GM19240 (cell line): ENCODE results near the gene PBX1.

ENCODE experiments used
- DNase-seq: peaks from one replicate; pipeline ENCODE4 v3.0.0; 2011; ENCODE audit warnings: low spot score; ENCODE audit not compliant: insufficient read length

Gene PBX1

GRCh38 chr1:164563721-164564360, 4.9 kb downstream of the PBX1 start:
- DNase-seq = no peak

DNA sequence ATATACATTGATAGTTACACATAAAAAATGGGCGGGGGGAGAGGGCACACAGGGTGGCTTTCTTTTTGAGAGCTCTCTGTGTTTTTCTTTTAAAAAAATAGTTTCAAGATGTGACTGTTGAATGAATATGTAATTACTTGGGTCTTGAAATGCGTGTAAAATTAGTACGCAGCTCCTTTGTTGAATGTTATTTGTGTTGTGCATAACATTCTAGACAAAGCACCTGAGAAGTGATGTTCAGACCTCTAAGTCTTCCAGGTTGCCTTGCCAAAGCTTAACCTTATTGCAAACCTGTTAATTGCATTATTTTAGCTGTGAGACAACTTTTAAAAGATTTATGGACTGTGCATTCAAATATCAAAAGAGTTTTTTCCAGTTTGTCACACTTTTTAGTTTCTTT, 5.4 kb downstream of the PBX1 start:
- DNase-seq = no peak

GRCh38 chr1:164565357-164565756, 6.4 kb downstream of the PBX1 start:
- no peak for DNase-seq

- DNase-seq = no peak
These were observed 8.8 kb downstream of the PBX1 start for GRCh38 chr1:164567774-164568173.

- no peak for DNase-seq
These were observed 10.3 kb downstream of the PBX1 start for GRCh38 chr1:164569241-164569640.

GRCh38 chr1:164569866-164570265, 10.9 kb downstream of the PBX1 start:
- DNase-seq = no peak

- no peak for DNase-seq
These were observed 12.3 kb downstream of the PBX1 start for GRCh38 chr1:164571333-164571732.

DNA sequence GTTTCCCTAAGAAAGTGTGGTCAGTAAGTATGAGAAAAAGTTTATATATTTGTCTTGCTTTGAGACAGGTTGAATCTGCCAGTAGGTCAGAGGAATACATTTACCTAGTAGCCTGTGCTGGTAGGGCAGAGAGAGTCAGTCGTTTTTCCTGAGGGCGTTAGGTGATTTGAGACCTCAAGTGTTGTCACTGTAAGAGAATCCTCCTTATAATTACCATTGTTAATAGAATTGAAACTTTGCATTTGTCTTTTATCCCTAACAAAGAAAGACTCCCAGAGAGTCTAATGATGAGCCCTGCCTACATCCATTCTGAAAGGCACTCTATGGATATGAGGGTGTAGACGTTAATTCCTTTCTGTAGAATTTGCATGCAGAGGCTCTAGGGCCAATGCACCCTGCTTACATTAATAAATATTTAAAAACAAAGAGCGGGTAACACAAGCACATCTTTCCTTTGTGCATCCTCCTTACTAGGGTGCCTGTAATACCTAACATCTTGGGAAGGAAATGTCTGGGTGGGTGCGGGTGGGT, 16.4 kb downstream of the PBX1 start:
- no peak for DNase-seq

GRCh38 chr1:164576291-164577271, 17.6 kb downstream of the PBX1 start:
- no peak for DNase-seq

- no peak for DNase-seq
These were observed 18.3 kb downstream of the PBX1 start for GRCh38 chr1:164577291-164577690.

DNA sequence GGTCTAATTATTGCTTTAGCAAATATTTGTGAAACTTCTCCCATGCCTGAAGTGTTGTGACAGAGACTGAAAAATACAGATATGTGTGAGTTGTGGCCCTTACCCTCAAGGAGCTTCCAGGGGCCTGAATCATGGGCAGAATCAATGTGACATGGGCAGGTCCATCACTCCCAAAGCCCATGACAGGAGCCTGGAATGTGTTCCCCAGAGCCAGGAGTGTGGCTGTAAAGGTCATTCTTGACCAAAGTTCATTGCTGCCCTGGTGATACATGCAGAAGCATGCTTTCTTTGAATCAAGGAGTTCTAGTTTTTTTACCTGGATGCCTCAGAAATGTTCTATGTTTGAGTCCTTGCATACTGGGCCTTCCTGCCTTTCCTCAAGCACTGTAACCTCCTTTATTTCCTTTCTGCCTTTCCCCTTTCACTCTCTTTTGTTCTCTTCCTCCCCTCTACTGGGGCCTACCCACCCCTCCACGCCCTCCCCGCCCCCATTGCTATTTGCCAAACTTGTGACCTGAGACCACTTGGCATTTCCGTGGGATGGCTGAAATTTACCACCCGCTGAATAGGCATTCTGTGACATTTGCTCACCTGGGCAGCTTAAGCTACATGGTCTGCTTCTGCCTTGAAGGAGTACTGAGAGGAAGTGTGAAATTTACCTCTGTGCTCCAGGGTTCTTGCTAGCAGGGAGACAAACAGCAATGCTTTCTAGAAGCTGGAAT, 19.7 kb downstream of the PBX1 start:
- DNase-seq = no peak

- DNase-seq = no peak
These were observed 20.4 kb downstream of the PBX1 start for GRCh38 chr1:164579381-164579780.

DNA sequence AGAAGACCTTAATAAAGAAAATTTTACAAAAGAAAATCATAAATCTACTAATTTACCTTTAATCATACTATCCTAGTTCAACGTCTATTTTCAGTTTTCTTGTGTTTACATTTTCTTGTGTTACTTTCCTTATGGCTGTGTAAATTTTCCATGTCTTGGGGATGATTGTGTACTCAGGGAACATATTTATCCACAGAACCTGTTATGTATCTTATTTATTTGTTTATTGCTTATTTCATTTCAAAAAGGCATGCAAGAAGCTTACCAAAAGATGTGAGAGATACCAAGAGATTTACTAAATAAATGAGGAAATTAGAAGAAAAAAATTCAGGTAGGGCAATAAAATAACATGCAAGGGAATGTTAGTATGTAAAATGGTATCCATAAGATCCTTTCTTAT, 22.8 kb downstream of the PBX1 start:
- no peak for DNase-seq

GRCh38 chr1:164583196-164583595, 24.2 kb downstream of the PBX1 start:
- no peak for DNase-seq

DNA sequence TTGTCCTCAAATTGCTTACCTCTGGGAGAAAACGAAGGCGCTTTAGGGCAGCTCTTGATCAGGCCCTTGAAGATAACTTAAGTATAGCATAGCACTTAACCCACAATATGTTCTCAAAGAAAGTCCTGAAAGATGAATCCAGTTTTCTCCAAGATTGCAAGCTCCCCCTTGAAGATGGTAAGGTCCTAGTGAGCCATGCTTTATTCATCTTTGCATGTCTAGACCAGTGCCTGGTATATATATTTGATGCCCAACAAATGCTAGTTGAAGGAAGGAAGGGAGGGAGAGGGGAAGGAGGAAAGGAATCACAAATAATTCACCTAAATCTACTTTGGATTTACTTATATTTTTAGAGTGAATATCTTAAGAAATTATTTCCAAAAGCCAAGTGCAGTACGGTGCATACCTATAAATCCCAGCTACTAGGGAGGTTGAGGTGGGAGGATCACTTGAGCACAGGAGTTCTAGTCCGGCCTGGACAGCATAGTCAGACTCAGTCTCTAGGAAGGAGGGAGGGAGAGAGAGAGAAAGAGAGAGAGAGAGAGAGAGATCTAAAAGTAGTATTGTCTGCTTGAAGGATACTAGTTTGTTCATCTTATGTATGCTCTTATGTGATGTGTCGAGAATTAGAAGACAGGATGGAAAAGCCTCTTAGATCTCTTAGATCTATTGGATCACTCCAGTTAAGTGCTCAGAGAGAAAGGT, 25.0 kb downstream of the PBX1 start:
- no peak for DNase-seq

- no peak for DNase-seq
These were observed 27.6 kb downstream of the PBX1 start for GRCh38 chr1:164586591-164586990.

- DNase-seq = no peak
These were observed 28.9 kb downstream of the PBX1 start for GRCh38 chr1:164587617-164588501.

GRCh38 chr1:164588516-164589341, 29.7 kb downstream of the PBX1 start:
- no peak for DNase-seq

DNA sequence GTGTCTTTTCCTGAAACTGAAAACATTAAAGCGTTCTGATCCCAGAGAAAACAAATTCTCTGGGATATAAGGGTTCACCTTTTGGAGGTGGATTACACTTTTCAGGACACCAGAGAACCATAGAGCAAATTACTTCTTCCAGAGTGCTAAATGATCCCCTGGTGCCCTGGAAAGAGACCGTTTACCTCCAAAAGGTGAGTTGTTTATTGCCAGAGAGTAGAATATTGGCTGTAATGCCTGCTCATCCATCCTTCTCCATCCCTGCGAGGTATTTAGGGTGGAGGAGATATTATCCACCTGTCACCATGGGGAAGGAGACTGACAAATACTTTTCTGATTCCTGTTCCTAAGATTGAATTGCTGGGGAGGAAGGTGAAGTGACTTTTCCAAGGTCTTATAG, 30.4 kb downstream of the PBX1 start:
- DNase-seq = no peak
